ENCODE measurements around the gene FFAR2.

The FFAR2 gene

GRCh38 chr19:35487656-35488182, 39.7 kb downstream of the FFAR2 start:
- Histone ChIP-seq H3K36me3 (ENCODE audit: control insufficient read depth, insufficient read depth, low read length) (no peaks in the 10 kb centered on the region), H3K27me3 (replicated peaks; ENCODE audit: control insufficient read depth, insufficient read depth, low read length) (no peaks in the 10 kb centered on the region; the same call in none of the 2 replicates), H3K4me3 (replicated peaks; ENCODE audit: low read depth, low read length) (no peak overlapping the region)
- DNase-seq (ENCODE audit: extremely low read depth, insufficient read length), result no peak
- no peak for TF ChIP-seq CTCF (IDR thresholded peaks at IDR 0.05; ENCODE audit: insufficient read depth, low read length, poor library complexity, severe bottlenecking)

DNA sequence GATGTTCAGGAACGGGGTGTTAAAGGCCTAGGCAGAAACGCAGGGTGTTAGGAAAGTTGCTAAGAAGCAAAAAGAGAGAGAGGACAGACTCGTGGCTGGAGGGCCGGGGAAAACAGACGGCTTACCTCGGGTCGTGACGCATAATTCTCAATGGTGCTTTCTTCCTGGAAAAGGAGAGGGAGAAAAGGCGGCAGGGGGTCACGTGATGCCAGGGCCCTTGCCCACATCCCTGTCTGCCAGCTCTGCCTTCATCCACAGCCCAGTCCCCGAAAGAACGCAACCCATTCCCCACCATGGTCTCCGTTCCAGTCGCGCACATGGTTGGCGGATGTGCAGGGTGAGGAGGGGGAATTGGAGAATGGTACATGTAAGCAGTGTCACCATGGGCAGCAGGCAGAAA, 40.6 kb downstream of the FFAR2 start:
- TF ChIP-seq CTCF (IDR thresholded peaks at IDR 0.05; ENCODE audit: insufficient read depth, low read length, poor library complexity, severe bottlenecking), result no peak
- H3K36me3 ChIP-seq (ENCODE audit: control insufficient read depth, insufficient read depth, low read length), result no peaks in the 10 kb centered on the region

DNA sequence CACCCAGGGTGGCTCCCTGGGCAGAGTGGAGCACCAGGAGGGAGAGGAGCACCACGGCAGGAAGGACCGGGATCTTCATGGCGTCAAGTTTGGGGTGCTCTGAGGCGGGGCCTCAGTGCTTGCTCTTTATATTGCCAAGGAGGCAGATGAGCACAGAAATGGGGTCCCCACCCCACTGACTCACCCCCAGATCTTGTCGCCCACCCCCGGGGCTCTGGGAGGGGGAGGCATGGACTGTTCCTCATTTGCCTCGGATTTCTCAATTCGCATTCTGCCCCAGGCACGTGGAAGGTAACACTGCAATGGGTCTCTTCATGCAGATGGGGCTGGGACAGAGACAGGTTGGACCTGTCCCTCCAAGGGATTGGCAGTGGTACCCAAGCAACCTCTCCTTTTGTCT, 42.3 kb downstream of the FFAR2 start, which contains the start of gene KRTDAP:
TSS of gene KRTDAP (minus strand) at position 101 of the 400 bp plus-strand sequence. CDS start at position 79, 22 bp downstream.
- no peaks in the 10 kb centered on the region; the same call in none of the 2 replicates for H3K27me3 ChIP-seq (replicated peaks; ENCODE audit: control insufficient read depth, insufficient read depth, low read length)
- no peak for DNase-seq (ENCODE audit: extremely low read depth, insufficient read length)
- TF ChIP-seq CTCF (IDR thresholded peaks at IDR 0.05; ENCODE audit: insufficient read depth, low read length, poor library complexity, severe bottlenecking), result no peak
- no peaks in the 10 kb centered on the region for H3K36me3 ChIP-seq (ENCODE audit: control insufficient read depth, insufficient read depth, low read length)
- no peak within 1 kb of the TSS for H3K4me3 ChIP-seq (replicated peaks; ENCODE audit: low read depth, low read length)

More for the DNA sequence above, 40.6 kb downstream of the FFAR2 start:
- no peak overlapping the region for H3K4me3 ChIP-seq (replicated peaks; ENCODE audit: low read depth, low read length)
- no peaks in the 10 kb centered on the region; the same call in none of the 2 replicates for H3K27me3 ChIP-seq (replicated peaks; ENCODE audit: control insufficient read depth, insufficient read depth, low read length)
- no peak for DNase-seq (ENCODE audit: extremely low read depth, insufficient read length)

- no peak for TF ChIP-seq CTCF (IDR thresholded peaks at IDR 0.05; ENCODE audit: insufficient read depth, low read length, poor library complexity, severe bottlenecking)
Measured at GRCh38 chr19:35491836-35492360, 43.8 kb downstream of the FFAR2 start.

DNA sequence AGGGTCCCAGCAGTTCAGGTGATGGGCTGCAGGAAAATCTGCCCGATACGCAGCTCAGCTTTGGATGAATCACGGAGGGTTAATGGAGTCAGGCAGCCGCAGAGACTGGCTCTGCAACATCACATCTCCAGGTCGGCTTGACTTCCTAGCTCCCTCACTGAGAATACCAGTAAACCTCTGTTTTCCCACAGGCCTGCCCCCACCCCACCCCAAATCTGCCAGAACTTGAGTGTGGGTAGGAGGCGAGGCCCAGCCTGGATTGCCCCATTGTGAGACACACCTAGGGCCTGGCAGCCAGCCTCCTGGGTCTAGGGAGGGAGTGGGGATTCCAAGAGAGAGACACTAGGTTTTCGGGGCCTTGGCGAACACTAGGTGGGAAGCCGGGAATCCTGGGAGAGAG, 45.9 kb downstream of the FFAR2 start:
- no peak for DNase-seq (ENCODE audit: extremely low read depth, insufficient read length)
- no peak for TF ChIP-seq CTCF (IDR thresholded peaks at IDR 0.05; ENCODE audit: insufficient read depth, low read length, poor library complexity, severe bottlenecking)
- H3K27me3 ChIP-seq (replicated peaks; ENCODE audit: control insufficient read depth, insufficient read depth, low read length), result no peaks in the 10 kb centered on the region; the same call in none of the 2 replicates
- H3K4me3 ChIP-seq (replicated peaks; ENCODE audit: low read depth, low read length), result no peak overlapping the region
- H3K36me3 ChIP-seq (ENCODE audit: control insufficient read depth, insufficient read depth, low read length), result no peaks in the 10 kb centered on the region

More at GRCh38 chr19:35491836-35492360, 43.8 kb downstream of the FFAR2 start:
- Histone ChIP-seq H3K36me3 (ENCODE audit: control insufficient read depth, insufficient read depth, low read length) (no peaks in the 10 kb centered on the region), H3K27me3 (replicated peaks; ENCODE audit: control insufficient read depth, insufficient read depth, low read length) (no peaks in the 10 kb centered on the region; the same call in none of the 2 replicates), H3K4me3 (replicated peaks; ENCODE audit: low read depth, low read length) (no peak overlapping the region)
- no peak for DNase-seq (ENCODE audit: extremely low read depth, insufficient read length)

Data from GM06990 (cell line).